Hematopoietic multipotent progenitor cell treated with erythropoietin and hydrocortisone succinate and interleukin-3 and kit ligand, for 15 days (in vitro differentiated cells): ENCODE measurements around the gene NOM1.
"Not testable (repeated sequence)": the region's sequence is repeated elsewhere in the genome, so short reads cannot be mapped to it uniquely, and the experiment has no call there.

Source experiments
- DNase-seq: peaks from one replicate; pipeline ENCODE4 v3.0.0-alpha.2; 2015; ENCODE audit warnings: low spot score

The NOM1 gene

GRCh38 chr7:156949541-156950380 is at the start of gene NOM1:
TSS of gene NOM1 (plus strand) at chr7:156949712. CDS start at chr7:156949738, 26 bp downstream.
- peak; percentile 93 for DNase-seq

GRCh38 chr7:156900093-156900492 is 49.4 kb upstream of the NOM1 start:
- DNase-seq = not testable (repeated sequence)

- DNase-seq = no peak
Observed at GRCh38 chr7:156903232-156903909, 46.1 kb upstream of the NOM1 start.

- no peak for DNase-seq
Observed at GRCh38 chr7:156906200-156906649, 43.3 kb upstream of the NOM1 start.

- no peak for DNase-seq
Observed at GRCh38 chr7:156907656-156908055, 41.9 kb upstream of the NOM1 start.

GRCh38 chr7:156909574-156910252 is 39.8 kb upstream of the NOM1 start:
- DNase-seq = not testable (repeated sequence)

GRCh38 chr7:156918635-156919034 is 30.9 kb upstream of the NOM1 start:
- DNase-seq = no peak

- no peak for DNase-seq
Observed at GRCh38 chr7:156919132-156919713, 30.3 kb upstream of the NOM1 start.

GRCh38 chr7:156920076-156920475 is 29.4 kb upstream of the NOM1 start:
- no peak for DNase-seq

- not testable (repeated sequence) for DNase-seq
Observed at GRCh38 chr7:156920487-156921373, 28.8 kb upstream of the NOM1 start.

GRCh38 chr7:156922304-156922703 is 27.2 kb upstream of the NOM1 start:
- not testable (repeated sequence) for DNase-seq

- DNase-seq = not testable (repeated sequence)
Observed at GRCh38 chr7:156925821-156926220, 23.7 kb upstream of the NOM1 start.

- no peak for DNase-seq
Observed at GRCh38 chr7:156927571-156928405, 21.7 kb upstream of the NOM1 start.

- no peak for DNase-seq
Observed at GRCh38 chr7:156928406-156928747, 21.1 kb upstream of the NOM1 start.

- DNase-seq = no peak
Observed at GRCh38 chr7:156929789-156930539, 19.5 kb upstream of the NOM1 start.

GRCh38 chr7:156932006-156932405 is 17.5 kb upstream of the NOM1 start:
- DNase-seq = no peak

- no peak for DNase-seq
Observed at GRCh38 chr7:156935250-156935649, 14.3 kb upstream of the NOM1 start.

GRCh38 chr7:156936766-156937165 is 12.7 kb upstream of the NOM1 start:
- not testable (repeated sequence) for DNase-seq

GRCh38 chr7:156940421-156941122 is 8.9 kb upstream of the NOM1 start:
- no peak for DNase-seq
